Rectal smooth muscle tissue (tissue), 1 donor: ENCODE results near the gene CARS2.

Experiments
- H3K27ac ChIP-seq: one replicate; pipeline ENCODE4 v1.7.0; 2013; ENCODE audit warnings: low read depth, low read length, inconsistent platforms
- H3K27me3 ChIP-seq: one replicate; pipeline ENCODE4 v1.7.0; 2013; ENCODE audit warnings: low read length; ENCODE audit not compliant: control insufficient read depth, insufficient read depth
- H3K36me3 ChIP-seq: one replicate; pipeline ENCODE4 v1.7.0; 2013; ENCODE audit warnings: low read length; ENCODE audit not compliant: control insufficient read depth, insufficient read depth
- H3K4me1 ChIP-seq: one replicate; pipeline ENCODE4 v1.7.0; 2013; ENCODE audit warnings: low read length; ENCODE audit not compliant: control insufficient read depth, insufficient read depth
- H3K4me3 ChIP-seq: one replicate; pipeline ENCODE4 v1.7.0; 2013; ENCODE audit warnings: low read length
- H3K9ac ChIP-seq: one replicate; pipeline ENCODE4 v1.7.0; 2013; ENCODE audit warnings: low read length

CARS2 gene

DNA sequence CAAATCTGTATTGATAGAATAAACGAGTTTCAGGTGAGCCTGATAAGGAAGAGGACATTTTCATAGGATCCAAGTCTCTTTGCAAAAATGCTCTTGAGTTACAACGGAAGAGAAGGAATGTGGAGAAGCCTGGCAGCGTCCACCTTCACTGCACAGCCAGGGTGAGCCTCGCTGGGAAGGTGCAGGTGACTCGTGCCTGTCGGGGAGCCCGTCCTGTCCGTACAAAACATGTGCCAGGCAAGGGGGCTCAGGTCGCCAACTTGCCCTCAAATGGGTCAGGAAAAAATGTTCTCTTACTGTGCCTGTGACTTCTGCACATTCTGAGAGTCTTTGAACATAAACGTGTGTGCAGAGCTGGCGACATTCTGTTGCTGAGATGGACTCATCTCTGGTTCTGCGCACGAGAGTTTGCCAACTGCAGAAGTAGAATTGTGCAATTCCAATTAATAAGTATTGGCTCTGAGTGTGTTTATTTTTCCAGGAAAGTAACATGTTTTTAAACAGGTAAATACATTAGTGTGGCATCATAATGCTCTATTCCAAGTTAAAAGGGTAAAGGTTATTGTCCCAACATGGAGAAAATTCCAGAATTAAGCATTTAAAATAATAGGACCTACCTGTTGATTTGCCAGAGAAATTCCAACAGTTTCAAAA, 62.0 kb downstream of the CARS2 start:
- peak overlapping the region; percentile 48 for H3K27ac ChIP-seq
- H3K36me3 ChIP-seq: peaks cover 17% of the 10 kb centered on the region
- H3K27me3 ChIP-seq: no peaks in the 10 kb centered on the region
- peaks cover 17% of the 10 kb centered on the region for H3K4me1 ChIP-seq
- H3K4me3 ChIP-seq: no peak overlapping the region
- H3K9ac ChIP-seq: no peak overlapping the region

DNA sequence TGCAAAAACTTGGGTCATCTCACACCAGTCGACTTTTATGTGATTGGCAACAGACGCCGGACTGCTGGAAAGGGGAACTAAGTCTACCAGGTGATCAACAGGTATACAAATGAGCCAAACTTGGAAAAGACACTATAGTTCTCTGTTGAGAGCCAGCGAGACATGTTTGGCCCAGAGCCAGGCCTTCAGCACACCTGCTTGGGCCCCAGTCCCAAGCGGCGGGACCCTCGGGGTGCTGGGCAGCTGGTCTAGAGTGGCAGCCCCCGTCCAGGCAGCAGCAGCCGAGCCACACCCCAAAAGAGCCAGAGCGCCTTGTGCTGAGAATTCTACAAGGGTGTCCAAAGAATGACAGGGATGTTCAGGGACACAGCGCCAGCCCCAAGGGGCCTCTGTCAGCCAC, 62.6 kb downstream of the CARS2 start:
- H3K36me3 ChIP-seq: peaks cover 19% of the 10 kb centered on the region
- H3K27ac ChIP-seq: no peak overlapping the region
- peaks cover 17% of the 10 kb centered on the region for H3K4me1 ChIP-seq
- no peak overlapping the region for H3K4me3 ChIP-seq
- H3K9ac ChIP-seq: no peak overlapping the region
- H3K27me3 ChIP-seq: no peaks in the 10 kb centered on the region

DNA sequence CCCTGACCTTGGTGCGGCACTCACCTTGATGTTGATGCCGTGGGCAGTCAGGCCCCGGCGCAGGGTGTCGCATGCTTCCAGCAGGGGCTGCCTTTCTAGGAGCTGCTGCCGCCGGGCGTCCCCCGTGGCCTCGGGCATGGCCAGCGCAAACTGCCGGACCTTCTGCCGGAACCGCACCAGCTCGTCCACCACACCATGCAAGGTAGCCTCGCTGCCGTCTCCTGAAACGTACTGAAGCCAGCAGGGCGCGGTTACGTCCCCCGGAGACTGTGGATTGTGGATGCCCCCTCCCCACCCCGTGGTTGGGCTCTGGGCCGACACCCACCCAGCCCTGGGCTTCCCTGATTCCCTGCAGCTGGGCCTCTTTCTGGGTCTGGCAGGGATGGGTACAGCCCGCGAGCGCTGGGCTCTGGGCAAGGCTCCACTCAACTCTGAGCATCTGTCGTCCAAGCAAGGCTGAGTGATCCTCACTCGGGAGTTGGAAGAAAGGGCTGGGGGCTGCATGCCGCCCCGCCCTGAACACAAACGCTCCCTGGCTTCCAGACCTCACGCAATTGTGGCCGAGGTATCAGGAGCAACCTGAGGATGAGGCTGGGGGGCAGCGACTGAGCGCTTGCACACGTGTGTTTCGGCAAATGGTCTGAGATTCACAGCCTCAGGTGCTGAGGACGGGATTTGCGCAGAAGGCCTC, 63.5 kb downstream of the CARS2 start:
- Histone ChIP-seq H3K4me3 (no peak overlapping the region), H3K9ac (no peak overlapping the region), H3K36me3 (peaks cover 25% of the 10 kb centered on the region), H3K27ac (no peak overlapping the region), H3K27me3 (no peaks in the 10 kb centered on the region), H3K4me1 (peaks cover 17% of the 10 kb centered on the region)

DNA sequence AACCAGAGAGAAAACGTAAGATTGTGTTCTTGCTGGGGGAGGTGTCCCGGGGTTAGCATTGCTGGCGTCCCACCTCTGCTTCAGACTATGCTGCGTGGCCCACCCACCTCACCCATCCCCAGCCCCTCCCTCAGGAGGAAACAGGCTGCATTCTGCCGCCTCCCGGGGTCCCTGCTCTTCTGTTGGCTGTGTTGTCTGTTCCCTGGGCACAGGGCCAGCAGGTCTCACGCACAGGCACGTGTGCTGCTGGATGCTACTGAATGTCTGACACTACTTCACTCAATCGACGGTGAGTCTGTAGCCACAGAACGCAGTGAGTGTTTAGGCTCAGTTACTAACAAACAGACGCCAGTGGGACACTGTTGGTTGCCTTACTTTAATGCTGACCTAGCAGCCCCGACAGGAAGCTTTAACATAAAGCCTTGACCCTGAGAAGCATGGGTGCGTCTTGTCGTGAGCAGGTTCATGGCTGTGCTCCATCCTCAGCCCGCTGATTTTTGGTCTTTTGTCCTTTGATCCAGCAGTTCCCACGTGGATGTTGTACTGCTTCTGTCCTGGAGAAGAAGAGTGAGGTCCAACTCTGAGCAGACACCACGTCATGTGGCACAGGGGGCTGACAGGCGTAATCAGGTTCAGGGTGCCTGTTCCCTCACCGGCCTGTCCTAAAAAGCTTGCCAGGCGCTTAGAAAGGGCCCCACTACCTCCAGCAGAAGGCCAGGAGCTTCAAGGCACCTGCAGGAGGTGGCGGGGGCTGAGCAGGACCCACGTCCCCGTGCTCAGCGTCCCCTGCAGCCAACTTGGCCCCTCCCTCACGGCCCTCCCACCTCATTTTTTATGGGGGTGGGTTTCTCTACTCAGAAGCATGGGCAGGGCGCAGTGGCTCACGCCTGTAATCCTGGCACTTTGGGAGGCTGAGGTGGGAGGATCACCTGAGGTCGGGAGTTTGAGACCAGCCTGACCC, 64.6 kb downstream of the CARS2 start:
- Histone ChIP-seq H3K4me3 (no peak overlapping the region), H3K27me3 (no peaks in the 10 kb centered on the region), H3K4me1 (peaks cover 17% of the 10 kb centered on the region), H3K9ac (no peak overlapping the region), H3K36me3 (peaks cover 36% of the 10 kb centered on the region), H3K27ac (peak overlapping the region; percentile 66)

DNA sequence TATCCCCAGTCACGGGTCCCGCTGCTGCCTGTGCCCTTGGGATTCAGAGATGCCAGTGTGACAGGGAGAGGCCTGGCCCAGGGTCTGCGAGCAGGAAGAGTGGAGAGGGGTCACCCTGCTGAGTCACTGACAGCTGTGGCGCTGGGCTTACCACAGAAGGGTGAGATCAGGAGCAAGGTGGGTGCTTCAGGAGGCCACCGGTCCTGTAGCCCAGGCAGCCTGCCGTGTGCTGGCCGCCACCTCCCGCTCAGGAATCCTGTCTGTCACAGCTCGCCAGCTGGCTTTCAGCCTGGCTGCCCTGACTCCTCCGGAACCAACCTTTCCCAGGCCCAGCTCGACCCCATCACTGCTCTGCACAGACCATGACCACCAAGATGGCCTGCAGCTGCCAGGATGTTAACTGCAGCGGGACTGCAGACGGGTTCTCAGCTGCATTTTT, 65.3 kb downstream of the CARS2 start:
- Histone ChIP-seq H3K27me3 (no peaks in the 10 kb centered on the region), H3K4me3 (no peak overlapping the region), H3K36me3 (peaks cover 40% of the 10 kb centered on the region), H3K27ac (peak overlapping the region; percentile 66), H3K9ac (no peak overlapping the region), H3K4me1 (peaks cover 17% of the 10 kb centered on the region)

DNA sequence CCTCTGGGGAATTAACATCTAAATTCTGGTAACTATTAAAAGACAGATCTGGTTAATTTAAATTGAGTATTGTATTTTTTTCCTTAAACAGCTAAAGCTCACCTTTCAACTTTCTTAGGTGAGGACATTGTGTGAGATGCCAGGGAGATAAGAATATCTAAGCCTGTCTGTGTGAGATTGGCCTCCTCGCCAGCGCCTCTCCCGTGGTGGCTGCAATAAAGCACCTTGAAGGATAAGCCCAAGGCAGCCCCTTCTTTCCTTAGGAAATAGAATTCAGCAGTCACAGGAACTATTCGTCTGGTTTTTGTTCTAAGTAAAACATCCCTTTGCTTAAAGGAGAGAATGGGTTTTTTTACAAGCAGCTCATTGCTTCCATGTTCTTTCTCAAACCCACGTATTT, 66.0 kb downstream of the CARS2 start:
- Histone ChIP-seq H3K4me3 (no peak overlapping the region), H3K27me3 (no peaks in the 10 kb centered on the region), H3K27ac (no peak overlapping the region), H3K9ac (no peak overlapping the region), H3K36me3 (peaks cover 46% of the 10 kb centered on the region), H3K4me1 (peaks cover 17% of the 10 kb centered on the region)

DNA sequence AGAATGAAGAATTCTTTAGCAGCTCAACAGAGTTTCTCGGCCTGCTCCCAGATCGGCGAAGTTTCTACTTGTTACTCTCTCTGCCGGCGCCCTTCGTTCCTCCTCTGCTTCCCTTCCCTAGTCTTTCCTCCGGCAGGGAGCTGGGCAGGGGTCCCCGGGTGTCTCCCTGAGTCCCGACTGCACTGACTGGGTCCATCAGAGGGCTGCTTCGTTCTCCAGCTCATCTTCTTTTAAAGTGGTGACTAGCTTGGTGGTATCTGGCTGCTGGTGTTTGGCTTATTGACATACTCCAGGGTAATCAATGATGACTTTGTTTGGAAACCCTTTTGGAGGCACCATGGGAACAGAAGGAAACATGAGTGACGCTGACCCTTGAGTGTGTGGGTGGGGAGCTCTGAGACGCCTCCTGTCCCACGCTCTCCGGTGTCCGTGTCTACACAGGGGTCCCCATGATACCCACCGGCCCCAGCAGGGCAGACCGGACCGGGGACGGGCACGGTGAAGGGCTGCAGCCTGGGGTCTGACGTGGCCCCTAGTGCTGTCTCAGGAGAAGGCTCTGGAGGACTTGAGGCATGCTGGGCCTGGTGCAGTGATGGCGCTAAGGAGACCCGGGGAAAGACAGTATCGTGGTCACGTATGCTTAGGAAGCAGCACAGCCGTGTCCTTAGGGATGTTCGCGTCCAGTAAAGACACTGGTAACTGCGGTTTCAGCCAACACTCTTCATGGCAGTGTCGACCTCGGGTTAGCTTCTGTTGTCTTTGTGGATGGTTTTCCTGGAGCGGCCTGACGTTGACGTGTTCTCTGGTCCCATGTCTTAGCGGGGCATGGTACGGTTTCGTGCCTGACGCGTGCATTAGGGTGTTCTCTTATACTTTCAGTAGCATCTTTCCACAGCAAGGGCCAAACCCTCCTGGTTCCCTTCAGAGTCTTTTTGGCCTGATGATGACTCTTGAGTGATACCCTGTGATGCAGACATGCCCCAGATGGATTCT, 66.8 kb downstream of the CARS2 start:
- no peaks in the 10 kb centered on the region for H3K27me3 ChIP-seq
- peaks cover 54% of the 10 kb centered on the region for H3K36me3 ChIP-seq
- no peak overlapping the region for H3K27ac ChIP-seq
- H3K4me3 ChIP-seq: no peak overlapping the region
- H3K4me1 ChIP-seq: peaks cover 12% of the 10 kb centered on the region
- no peak overlapping the region for H3K9ac ChIP-seq

DNA sequence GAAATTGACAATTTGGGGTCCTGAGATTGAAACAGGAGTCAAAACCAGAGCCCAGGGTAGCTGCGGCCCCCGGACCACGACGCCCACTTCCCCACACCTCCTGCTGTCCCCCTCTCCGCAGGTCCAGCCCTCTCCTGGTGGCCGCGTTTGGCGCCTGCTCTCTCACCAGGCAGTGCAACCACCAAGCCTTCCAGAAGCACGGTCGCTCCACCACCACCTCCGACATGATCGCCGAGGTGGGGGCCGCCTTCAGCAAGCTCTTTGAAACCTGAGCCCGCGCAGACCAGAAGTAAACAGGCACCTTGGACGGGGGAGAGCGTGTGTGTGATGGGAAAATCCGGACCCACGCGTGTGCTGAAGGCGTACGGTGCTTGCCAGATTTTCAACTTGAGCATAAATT, 67.7 kb downstream of the CARS2 start:
- H3K27me3 ChIP-seq: no peaks in the 10 kb centered on the region
- H3K4me3 ChIP-seq: no peak overlapping the region
- no peak overlapping the region for H3K9ac ChIP-seq
- peaks cover 54% of the 10 kb centered on the region for H3K36me3 ChIP-seq
- H3K27ac ChIP-seq: no peak overlapping the region
- H3K4me1 ChIP-seq: peaks cover 12% of the 10 kb centered on the region

DNA sequence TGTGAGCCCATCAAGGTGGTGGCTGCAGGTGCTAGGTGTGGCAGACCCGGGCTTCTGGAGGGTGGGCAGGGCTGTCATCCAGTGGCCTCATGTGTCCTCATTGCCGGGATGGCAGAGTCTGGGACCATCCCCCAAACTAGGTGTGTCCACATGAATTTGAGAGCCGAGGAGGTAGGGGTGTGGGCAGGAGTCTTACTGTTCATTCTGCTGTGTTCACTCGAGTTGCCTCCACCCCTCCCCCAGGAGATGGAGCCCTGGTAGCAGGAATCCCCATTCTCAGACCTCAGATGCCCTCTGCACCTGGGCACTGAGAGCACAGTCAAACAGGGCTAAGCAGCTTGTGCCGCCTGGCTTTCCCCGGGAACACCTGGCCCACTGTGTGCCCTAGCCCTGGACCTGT, 68.2 kb downstream of the CARS2 start:
- Histone ChIP-seq H3K4me1 (peaks cover 12% of the 10 kb centered on the region), H3K27ac (no peak overlapping the region), H3K36me3 (peaks cover 54% of the 10 kb centered on the region), H3K27me3 (no peaks in the 10 kb centered on the region), H3K9ac (no peak overlapping the region), H3K4me3 (no peak overlapping the region)

DNA sequence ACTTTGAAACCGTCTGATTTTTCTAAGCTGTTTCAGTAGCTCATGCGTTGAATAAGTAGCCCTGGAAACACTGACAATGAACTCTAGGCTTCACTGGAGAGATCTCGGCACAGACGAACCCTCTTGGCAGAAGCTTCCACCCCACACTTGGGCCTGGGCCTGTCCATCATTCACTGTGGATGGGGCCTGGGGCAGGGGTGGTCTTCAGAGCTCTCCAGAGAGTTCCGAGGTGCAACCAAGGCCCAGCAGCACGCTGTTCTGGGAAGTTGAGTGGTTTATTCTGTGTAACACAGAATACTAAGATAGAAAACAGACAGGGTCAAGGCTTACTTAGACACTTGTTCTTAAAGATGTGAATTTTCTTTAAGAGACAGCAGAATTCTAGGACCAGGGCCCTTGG, 68.6 kb downstream of the CARS2 start:
- H3K4me1 ChIP-seq: peaks cover 12% of the 10 kb centered on the region
- H3K9ac ChIP-seq: no peak overlapping the region
- no peaks in the 10 kb centered on the region for H3K27me3 ChIP-seq
- no peak overlapping the region for H3K27ac ChIP-seq
- H3K4me3 ChIP-seq: no peak overlapping the region
- H3K36me3 ChIP-seq: peaks cover 54% of the 10 kb centered on the region

DNA sequence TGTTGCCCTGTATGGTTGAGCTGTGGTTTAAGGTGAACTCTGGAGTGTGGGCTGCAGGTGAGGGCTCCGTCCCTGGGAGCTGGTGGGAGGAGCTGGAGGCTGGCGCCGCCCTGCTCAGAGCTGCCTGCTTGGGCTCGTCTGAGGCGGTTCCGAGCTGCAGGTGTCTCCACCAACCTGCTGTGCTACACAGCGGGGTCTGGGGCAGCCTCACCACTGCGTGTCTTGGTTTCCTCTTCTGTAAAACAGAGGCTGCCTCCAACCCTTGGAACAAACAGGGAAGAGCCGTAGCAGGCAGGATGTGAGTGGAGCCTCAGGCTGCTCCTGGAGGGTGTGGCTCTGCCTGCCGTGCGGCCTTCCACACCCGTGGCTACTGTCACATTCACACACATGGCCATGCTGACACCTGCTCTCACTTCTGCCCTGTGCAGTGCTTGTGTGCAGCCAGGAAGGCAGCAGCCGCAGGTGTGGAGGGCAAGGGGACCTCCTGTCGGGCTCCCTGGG, 69.2 kb downstream of the CARS2 start:
- Histone ChIP-seq H3K4me1 (peaks cover 12% of the 10 kb centered on the region), H3K27me3 (no peaks in the 10 kb centered on the region), H3K36me3 (peaks cover 54% of the 10 kb centered on the region), H3K4me3 (no peak overlapping the region), H3K27ac (no peak overlapping the region), H3K9ac (no peak overlapping the region)
